Liver (tissue), 3 donors: ENCODE measurements around the gene SESN1.

Source experiments
- EGR1 ChIP-seq, 2 donors: IDR thresholded peaks; 2 replicates each; pipeline ENCODE4 v1.6.1; 2016 to 2018; ENCODE audit warnings: antibody characterized with exemption in 2 of 2, low read depth in 2 of 2
- FOXA1 ChIP-seq: IDR thresholded peaks from 2 replicates; pipeline ENCODE4 v1.6.1; 2016; ENCODE audit warnings: antibody characterized with exemption
- HNF4G ChIP-seq: IDR thresholded peaks from 2 replicates; pipeline ENCODE4 v1.6.1; 2016; ENCODE audit warnings: antibody characterized with exemption
- JUND ChIP-seq, 2 donors: IDR thresholded peaks; 2 replicates each; pipeline ENCODE4 v1.6.1; 2016; ENCODE audit warnings: antibody characterized with exemption in 2 of 2
- NR2F2 ChIP-seq: IDR thresholded peaks from 2 replicates; pipeline ENCODE4 v1.6.1; 2016; ENCODE audit warnings: antibody characterized with exemption
- RAD21 ChIP-seq, 2 donors: IDR thresholded peaks; 2 replicates each; pipeline ENCODE4 v1.6.1; 2016; ENCODE audit warnings: antibody characterized with exemption in 2 of 2, mild to moderate bottlenecking in 2 of 2
- SP1 ChIP-seq: IDR thresholded peaks from 2 replicates; pipeline ENCODE4 v1.6.1; 2018; ENCODE audit warnings: antibody characterized with exemption, mild to moderate bottlenecking
- TAF1 ChIP-seq: conservative IDR thresholded peaks from 2 replicates; pipeline ENCODE4 v1.6.1; 2016; ENCODE audit warnings: antibody characterized with exemption, mild to moderate bottlenecking
- TF ChIP-seq, protein P1 (sequence below): fragments of 150-350 bp; IDR thresholded peaks from 2 replicates; pipeline ENCODE4 v1.5.1; 2017; ENCODE audit warnings: improper control_type of control experiment, low read depth, low read length; ENCODE audit not compliant: missing input control
- TF ChIP-seq, protein P2 (sequence below): IDR thresholded peaks from 2 replicates; pipeline ENCODE4 v1.6.1; 2016; ENCODE audit warnings: antibody characterized with exemption
- TF ChIP-seq, protein P3 (sequence below): IDR thresholded peaks from 2 replicates; pipeline ENCODE4 v1.6.1; 2016; ENCODE audit warnings: antibody characterized with exemption, mild to moderate bottlenecking
- TF ChIP-seq, protein P4 (sequence below): IDR thresholded peaks from 2 replicates; pipeline ENCODE4 v1.6.1; 2016; ENCODE audit warnings: antibody characterized with exemption
- donor health status: healthy.
- donor health status: healthy.

DNA sequence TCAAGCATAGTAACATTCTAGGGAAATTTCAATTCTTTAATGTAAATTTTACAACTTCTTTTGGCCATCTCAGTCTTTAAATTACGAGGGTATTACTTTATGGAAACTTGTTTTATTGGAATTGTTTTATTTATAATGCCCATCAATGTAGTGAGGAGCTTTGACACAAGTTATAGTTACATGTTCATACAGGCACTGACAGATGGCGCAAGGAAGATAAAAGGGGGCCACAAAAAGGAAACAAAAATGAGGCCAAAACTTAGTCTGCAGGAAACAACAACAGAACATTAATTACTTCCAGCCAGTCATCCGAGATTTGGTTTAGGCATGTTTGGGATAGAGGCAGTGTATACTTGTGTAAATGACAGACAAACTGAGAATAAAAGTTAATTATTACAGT lies 18.3 kb downstream of the SESN1 start:
- TF ChIP-seq, protein P1, sequence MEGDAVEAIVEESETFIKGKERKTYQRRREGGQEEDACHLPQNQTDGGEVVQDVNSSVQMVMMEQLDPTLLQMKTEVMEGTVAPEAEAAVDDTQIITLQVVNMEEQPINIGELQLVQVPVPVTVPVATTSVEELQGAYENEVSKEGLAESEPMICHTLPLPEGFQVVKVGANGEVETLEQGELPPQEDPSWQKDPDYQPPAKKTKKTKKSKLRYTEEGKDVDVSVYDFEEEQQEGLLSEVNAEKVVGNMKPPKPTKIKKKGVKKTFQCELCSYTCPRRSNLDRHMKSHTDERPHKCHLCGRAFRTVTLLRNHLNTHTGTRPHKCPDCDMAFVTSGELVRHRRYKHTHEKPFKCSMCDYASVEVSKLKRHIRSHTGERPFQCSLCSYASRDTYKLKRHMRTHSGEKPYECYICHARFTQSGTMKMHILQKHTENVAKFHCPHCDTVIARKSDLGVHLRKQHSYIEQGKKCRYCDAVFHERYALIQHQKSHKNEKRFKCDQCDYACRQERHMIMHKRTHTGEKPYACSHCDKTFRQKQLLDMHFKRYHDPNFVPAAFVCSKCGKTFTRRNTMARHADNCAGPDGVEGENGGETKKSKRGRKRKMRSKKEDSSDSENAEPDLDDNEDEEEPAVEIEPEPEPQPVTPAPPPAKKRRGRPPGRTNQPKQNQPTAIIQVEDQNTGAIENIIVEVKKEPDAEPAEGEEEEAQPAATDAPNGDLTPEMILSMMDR = no peak
- TF ChIP-seq, protein P2, sequence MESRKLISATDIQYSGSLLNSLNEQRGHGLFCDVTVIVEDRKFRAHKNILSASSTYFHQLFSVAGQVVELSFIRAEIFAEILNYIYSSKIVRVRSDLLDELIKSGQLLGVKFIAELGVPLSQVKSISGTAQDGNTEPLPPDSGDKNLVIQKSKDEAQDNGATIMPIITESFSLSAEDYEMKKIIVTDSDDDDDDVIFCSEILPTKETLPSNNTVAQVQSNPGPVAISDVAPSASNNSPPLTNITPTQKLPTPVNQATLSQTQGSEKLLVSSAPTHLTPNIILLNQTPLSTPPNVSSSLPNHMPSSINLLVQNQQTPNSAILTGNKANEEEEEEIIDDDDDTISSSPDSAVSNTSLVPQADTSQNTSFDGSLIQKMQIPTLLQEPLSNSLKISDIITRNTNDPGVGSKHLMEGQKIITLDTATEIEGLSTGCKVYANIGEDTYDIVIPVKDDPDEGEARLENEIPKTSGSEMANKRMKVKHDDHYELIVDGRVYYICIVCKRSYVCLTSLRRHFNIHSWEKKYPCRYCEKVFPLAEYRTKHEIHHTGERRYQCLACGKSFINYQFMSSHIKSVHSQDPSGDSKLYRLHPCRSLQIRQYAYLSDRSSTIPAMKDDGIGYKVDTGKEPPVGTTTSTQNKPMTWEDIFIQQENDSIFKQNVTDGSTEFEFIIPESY = no peak
- TF ChIP-seq SP1 = no peak
- TF ChIP-seq RAD21 (IDR thresholded peaks at IDR 0.05) = no peak
- TF ChIP-seq, protein P3, sequence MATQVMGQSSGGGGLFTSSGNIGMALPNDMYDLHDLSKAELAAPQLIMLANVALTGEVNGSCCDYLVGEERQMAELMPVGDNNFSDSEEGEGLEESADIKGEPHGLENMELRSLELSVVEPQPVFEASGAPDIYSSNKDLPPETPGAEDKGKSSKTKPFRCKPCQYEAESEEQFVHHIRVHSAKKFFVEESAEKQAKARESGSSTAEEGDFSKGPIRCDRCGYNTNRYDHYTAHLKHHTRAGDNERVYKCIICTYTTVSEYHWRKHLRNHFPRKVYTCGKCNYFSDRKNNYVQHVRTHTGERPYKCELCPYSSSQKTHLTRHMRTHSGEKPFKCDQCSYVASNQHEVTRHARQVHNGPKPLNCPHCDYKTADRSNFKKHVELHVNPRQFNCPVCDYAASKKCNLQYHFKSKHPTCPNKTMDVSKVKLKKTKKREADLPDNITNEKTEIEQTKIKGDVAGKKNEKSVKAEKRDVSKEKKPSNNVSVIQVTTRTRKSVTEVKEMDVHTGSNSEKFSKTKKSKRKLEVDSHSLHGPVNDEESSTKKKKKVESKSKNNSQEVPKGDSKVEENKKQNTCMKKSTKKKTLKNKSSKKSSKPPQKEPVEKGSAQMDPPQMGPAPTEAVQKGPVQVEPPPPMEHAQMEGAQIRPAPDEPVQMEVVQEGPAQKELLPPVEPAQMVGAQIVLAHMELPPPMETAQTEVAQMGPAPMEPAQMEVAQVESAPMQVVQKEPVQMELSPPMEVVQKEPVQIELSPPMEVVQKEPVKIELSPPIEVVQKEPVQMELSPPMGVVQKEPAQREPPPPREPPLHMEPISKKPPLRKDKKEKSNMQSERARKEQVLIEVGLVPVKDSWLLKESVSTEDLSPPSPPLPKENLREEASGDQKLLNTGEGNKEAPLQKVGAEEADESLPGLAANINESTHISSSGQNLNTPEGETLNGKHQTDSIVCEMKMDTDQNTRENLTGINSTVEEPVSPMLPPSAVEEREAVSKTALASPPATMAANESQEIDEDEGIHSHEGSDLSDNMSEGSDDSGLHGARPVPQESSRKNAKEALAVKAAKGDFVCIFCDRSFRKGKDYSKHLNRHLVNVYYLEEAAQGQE = no peak
- TF ChIP-seq, protein P4, sequence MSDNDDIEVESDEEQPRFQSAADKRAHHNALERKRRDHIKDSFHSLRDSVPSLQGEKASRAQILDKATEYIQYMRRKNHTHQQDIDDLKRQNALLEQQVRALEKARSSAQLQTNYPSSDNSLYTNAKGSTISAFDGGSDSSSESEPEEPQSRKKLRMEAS = no peak
- TF ChIP-seq NR2F2 = no peak
- TF ChIP-seq EGR1 (IDR thresholded peaks at IDR 0.05; ENCODE audit: low read depth in 2 of 2) = no peak
- no peak for TF ChIP-seq JUND (IDR thresholded peaks at IDR 0.05)
- TF ChIP-seq TAF1 = no peak
- no peak for TF ChIP-seq HNF4G
- TF ChIP-seq FOXA1 = no peak
